Left renal cortex interstitium (tissue), 4 donors: Measurements from ENCODE around the gene TEKT5. TPM values are rescaled to one million over a fixed set of nuclear protein-coding genes. Genes with fewer than 3 reads are reported as not detected.
"Not testable (repeated sequence)": the region's sequence is repeated elsewhere in the genome, so short reads cannot be mapped to it uniquely, and the experiment has no call there.

ENCODE experiments used
- DNase-seq, 4 donors: peaks; one replicate each; pipeline ENCODE4 v3.0.0-alpha.2; 2013; ENCODE audit warnings: low read depth in 4 of 4, low spot score in 2 of 4, missing footprints in 1 of 4
- polyA plus RNA-seq, 4 donors: library from polyadenylated mRNA; unstranded; fragments of 120-200 nt; gene quantifications; one replicate each; pipeline ENCODE4 v1.2.1, GENCODE V29; 2013; ENCODE audit not compliant: insufficient read length in 4 of 4

Gene TEKT5
- polyA plus RNA-seq, 4 donors, result 0.17 to 0.64 (median 0.38) TPM

GRCh38 chr16:10638101-10638500 is 56.6 kb downstream of the TEKT5 start:
- DNase-seq, result no peak

- DNase-seq, result no peak
These were observed 57.2 kb downstream of the TEKT5 start for GRCh38 chr16:10637337-10638037.

- no peak for DNase-seq
These were observed 59.2 kb downstream of the TEKT5 start for GRCh38 chr16:10635365-10636021.

- DNase-seq, result not testable (repeated sequence)
These were observed 61.3 kb downstream of the TEKT5 start for GRCh38 chr16:10633429-10633828.

GRCh38 chr16:10631886-10632285 is 62.8 kb downstream of the TEKT5 start:
- DNase-seq, result no peak

- no peak for DNase-seq
These were observed 65.2 kb downstream of the TEKT5 start for GRCh38 chr16:10629592-10629963.

- no peak for DNase-seq
These were observed 69.0 kb downstream of the TEKT5 start for GRCh38 chr16:10625595-10626357.

- no peak for DNase-seq
These were observed 70.2 kb downstream of the TEKT5 start for GRCh38 chr16:10624527-10624926.

GRCh38 chr16:10623059-10623458 is 71.7 kb downstream of the TEKT5 start:
- no peak for DNase-seq

- no peak for DNase-seq
These were observed 72.5 kb downstream of the TEKT5 start for GRCh38 chr16:10622036-10622921.

GRCh38 chr16:10621216-10621949 is 73.3 kb downstream of the TEKT5 start:
- not testable (repeated sequence) for DNase-seq

- DNase-seq, result no peak
These were observed 74.6 kb downstream of the TEKT5 start for GRCh38 chr16:10620120-10620519.

- peak in 1 of 4 donors; percentile 22 for DNase-seq
These were observed 75.4 kb downstream of the TEKT5 start for GRCh38 chr16:10619271-10619849.

- no peak for DNase-seq
These were observed 76.0 kb downstream of the TEKT5 start for GRCh38 chr16:10618710-10619209.

- no peak for DNase-seq
These were observed 76.9 kb downstream of the TEKT5 start for GRCh38 chr16:10617662-10618420.

GRCh38 chr16:10616756-10617640 is 77.7 kb downstream of the TEKT5 start:
- peak in 1 of 4 donors; percentile 40 for DNase-seq

GRCh38 chr16:10616419-10616755 is 78.3 kb downstream of the TEKT5 start:
- DNase-seq, result no peak

GRCh38 chr16:10614685-10615084 is 80.0 kb downstream of the TEKT5 start:
- DNase-seq, result no peak
